NCI-H526 treated with DMSO at 0.1 percent for 48 hours (cell line): ENCODE measurements around the gene ELP5.
A peak's percentile ranks its signal among the peaks of the same experiment; 100 is the strongest.
"Not testable (repeated sequence)": the region's sequence is repeated elsewhere in the genome, so short reads cannot be mapped to it uniquely, and the experiment has no call there.

Source experiments
- DNase-seq: peaks from one replicate; lab custom pipeline; 2025; lab: John Stamatoyannopoulos, UW

ELP5 gene

GRCh38 chr17:7236808-7237207, 15.2 kb upstream of the ELP5 start:
- no peak for DNase-seq

- no peak for DNase-seq
Observed at GRCh38 chr17:7237266-7237760, 14.7 kb upstream of the ELP5 start.

GRCh38 chr17:7237761-7238419, 14.1 kb upstream of the ELP5 start:
- peak; percentile 9 for DNase-seq

GRCh38 chr17:7238420-7239090, 13.5 kb upstream of the ELP5 start:
- no peak for DNase-seq

- peak; percentile 94 for DNase-seq
Observed at GRCh38 chr17:7239091-7240027, 12.7 kb upstream of the ELP5 start, which contains the start of gene PHF23. PHF23 (minus strand) TSS chr17:7239457; CDS start chr17:7239279, 178 bp downstream.

- DNase-seq = no peak
Observed at GRCh38 chr17:7240375-7240774, 11.6 kb upstream of the ELP5 start.

GRCh38 chr17:7241090-7241733, 10.8 kb upstream of the ELP5 start:
- no peak for DNase-seq

- DNase-seq = peak; percentile 48
Observed at GRCh38 chr17:7241783-7242716, 10.0 kb upstream of the ELP5 start, which contains the start of gene GABARAP. GABARAP (minus strand) TSS chr17:7242449; CDS start chr17:7242330, 119 bp downstream.

GRCh38 chr17:7242717-7243452, 9.1 kb upstream of the ELP5 start:
- DNase-seq = peak; percentile 72

- DNase-seq = no peak
Observed at GRCh38 chr17:7243453-7243729, 8.6 kb upstream of the ELP5 start.

GRCh38 chr17:7243838-7244237, 8.2 kb upstream of the ELP5 start:
- DNase-seq = not testable (repeated sequence)

- DNase-seq = no peak
Observed at GRCh38 chr17:7246779-7247178, 5.2 kb upstream of the ELP5 start.

- DNase-seq = no peak
Observed at GRCh38 chr17:7248796-7249195, 3.2 kb upstream of the ELP5 start.

- no peak for DNase-seq
Observed at GRCh38 chr17:7249214-7249613, 2.8 kb upstream of the ELP5 start.

- no peak for DNase-seq
Observed at GRCh38 chr17:7249830-7250229, 2.2 kb upstream of the ELP5 start.

GRCh38 chr17:7250695-7251627, 1.1 kb upstream of the ELP5 start:
- no peak for DNase-seq

GRCh38 chr17:7251661-7252175, 297 bp upstream of the ELP5 start, which contains the start of gene CTDNEP1:
CTDNEP1 (minus strand) TSS chr17:7251734; CDS start chr17:7251296, 438 bp downstream.
- peak; percentile 94 for DNase-seq

GRCh38 chr17:7253082-7253481, 1.1 kb downstream of the ELP5 start:
- DNase-seq = no peak

GRCh38 chr17:7254511-7254910, 2.5 kb downstream of the ELP5 start:
- no peak for DNase-seq
